Transverse colon (tissue), 3 donors: Measurements from ENCODE around the gene MSI2.

Source experiments
- CTCF ChIP-seq, 5 experiments: fragments of 200-600 bp in 3 of 5; fragments of 450-650 bp in 2 of 5; sonication (generic) in 3 of 5; IDR thresholded peaks; 1 replicate in 2 of 5; 2 replicates in 3 of 5; pipeline ENCODE4 v1.5.1; 2016 to 2017; ENCODE audit warnings: antibody characterized with exemption in 5 of 5, inconsistent platforms in 3 of 5, mild to moderate bottlenecking in 2 of 5, moderate library complexity in 1 of 5
- POLR2A ChIP-seq: fragments of 450-650 bp; IDR thresholded peaks from one replicate; pipeline ENCODE4 v1.6.1; 2016; ENCODE audit warnings: antibody characterized with exemption, mild to moderate bottlenecking, moderate library complexity

GRCh38 chr17:57243171-57243622 lies 13.1 kb upstream of the MSI2 start:
- peak; percentile 98 to 99 (median 98) for TF ChIP-seq CTCF (IDR thresholded peaks at IDR 0.05)
- TF ChIP-seq POLR2A, result no peak
